GM18951 (cell line): ENCODE measurements around the gene LMBRD2.

Source experiments
- POLR2A ChIP-seq: IDR thresholded peaks from 4 replicates; pipeline ENCODE4 v1.6.1; 2011; ENCODE audit warnings: mild to moderate bottlenecking; ENCODE audit not compliant: insufficient read length, insufficient read depth; ENCODE audit errors: extremely low read depth
- in situ Hi-C: fragments of 300-500 bp; cut with MboI; formaldehyde crosslinking; loops from one replicate; pipeline ENCODE4 v1.12.0; 2022; ENCODE audit warnings: low sequenced_read_pairs, mixed read lengths, inconsistent platforms; ENCODE audit not compliant: unreplicated experiment

The LMBRD2 gene

DNA sequence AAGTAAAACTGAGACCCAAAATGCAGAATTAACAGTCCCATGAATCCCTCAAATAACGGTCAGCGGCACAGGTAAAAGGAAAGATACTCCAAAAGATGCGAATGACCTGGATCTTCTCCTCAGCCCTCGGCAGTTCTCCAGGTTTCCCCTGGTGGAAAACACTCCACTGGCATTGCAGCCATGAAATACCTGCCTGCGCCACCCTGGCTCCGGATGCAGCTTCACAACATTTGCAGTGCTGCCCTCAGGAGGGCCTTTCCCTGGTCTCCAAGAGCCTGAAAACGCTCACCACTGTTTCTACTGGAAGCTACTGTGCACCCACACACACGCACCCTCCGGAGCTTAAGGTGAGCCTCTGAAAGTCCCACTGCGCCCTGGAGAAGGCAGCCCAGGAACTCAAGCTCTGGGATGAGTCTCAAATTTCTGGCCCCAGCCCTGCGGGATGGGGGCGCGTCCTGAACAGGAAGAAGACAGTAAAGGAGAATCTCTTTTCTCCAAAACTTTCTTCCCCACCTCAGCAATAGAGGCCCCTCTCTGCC, 85.6 kb downstream of the LMBRD2 start:
- no peak for TF ChIP-seq POLR2A
- in situ Hi-C loops: no loop called here

DNA sequence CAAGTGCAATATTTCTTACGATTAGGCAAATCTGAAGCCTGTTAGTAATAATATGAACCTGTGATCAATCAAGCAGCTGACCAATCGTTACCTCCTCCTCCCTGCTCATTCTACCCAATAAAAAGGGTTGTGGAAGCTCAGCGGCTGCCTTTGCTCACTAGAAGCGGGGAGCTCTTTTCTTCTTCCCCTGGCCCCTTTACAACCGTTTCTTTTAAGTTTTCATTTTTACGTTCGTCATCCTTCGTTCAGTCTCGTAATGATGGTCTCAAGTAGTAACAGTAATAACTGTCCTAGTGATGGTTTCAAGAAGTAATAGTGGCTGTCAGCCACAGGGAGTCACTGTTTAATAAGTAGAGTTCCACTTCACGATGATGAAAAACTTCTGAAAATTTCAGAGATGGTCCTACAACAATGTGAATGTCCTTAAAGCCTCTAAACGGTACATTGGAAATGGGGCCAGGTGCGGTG, 91.2 kb downstream of the LMBRD2 start:
- in situ Hi-C loops: no loop called here
- TF ChIP-seq POLR2A: no peak

DNA sequence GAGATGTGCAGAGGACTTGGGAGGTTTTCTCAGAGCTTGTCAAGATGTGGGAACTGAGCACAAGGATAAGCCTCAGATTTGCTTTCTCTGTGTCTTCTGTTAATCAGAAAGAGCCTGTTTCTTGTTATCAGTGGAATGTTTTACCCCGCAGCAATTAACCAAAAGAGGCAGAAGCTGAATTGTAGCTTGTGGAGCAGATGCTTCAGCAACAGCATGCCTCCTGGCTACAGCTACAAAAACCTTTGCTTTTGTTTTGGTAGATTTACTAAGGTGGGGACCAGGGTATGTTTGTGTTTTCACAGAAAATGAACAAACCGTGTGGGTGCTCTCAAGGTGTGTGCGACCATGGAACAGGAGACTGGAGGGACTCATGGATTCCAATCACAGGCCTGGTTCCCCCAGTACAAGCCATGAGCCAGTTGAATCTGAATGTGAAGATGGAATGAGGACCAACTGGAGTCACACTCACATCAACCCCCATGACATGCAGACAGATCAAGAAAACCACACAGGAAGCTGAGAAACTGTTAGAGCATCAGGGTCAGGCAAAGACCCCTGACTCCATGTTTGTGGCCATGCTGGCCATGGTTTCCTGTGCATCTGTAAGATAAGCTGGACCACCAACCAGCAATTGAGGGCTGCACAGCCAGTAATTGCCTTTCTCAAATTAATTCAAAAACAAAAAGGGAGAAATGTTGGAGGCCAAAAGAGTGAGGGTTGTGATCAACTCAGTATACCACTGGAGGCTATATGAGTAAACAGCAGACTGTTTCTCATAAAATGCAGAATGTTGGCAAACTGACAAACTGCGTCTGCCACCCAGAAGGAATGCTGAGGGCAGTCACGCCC, 91.9 kb downstream of the LMBRD2 start:
- in situ Hi-C loops: no loop called here
- TF ChIP-seq POLR2A: no peak

DNA sequence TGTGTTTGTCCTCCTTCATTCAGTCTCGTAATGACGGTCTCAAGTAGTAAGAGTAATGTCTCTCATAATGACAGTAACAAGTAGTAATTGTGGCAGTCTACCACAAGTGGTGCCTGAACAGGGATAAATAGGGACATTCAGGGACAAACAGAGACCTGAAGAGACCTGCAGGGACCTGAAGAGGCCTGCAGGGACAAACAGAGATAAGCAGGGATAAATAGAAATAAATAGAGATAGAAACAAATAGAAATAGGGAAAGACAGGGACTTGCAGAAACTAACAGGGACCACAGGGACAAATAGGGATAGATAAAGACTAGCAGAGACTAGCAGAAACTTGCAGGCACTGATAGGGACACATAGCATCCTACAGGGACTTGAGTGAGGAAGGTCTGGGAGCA, 92.9 kb downstream of the LMBRD2 start:
- in situ Hi-C loops: no loop called here
- no peak for TF ChIP-seq POLR2A

DNA sequence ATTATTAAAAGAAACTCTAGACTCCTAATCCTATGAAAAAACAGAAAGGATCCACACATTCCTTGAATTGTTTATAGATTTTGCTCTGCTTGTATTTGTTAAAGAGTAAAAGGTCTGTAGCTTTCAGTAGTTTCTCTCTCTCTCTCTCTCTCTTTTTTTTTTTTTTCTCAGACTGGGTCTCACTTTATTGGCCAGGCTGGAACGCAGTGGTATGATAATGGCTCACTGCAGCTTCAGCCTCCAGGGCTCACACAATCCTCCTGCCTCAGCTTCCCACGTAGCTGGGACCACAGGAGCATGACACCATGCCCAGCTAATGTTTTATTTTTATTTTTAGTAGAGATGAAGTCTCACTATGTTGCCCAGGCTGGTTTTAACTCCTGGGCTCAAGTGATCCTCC, 94.3 kb downstream of the LMBRD2 start:
- in situ Hi-C loops: no loop called here

DNA sequence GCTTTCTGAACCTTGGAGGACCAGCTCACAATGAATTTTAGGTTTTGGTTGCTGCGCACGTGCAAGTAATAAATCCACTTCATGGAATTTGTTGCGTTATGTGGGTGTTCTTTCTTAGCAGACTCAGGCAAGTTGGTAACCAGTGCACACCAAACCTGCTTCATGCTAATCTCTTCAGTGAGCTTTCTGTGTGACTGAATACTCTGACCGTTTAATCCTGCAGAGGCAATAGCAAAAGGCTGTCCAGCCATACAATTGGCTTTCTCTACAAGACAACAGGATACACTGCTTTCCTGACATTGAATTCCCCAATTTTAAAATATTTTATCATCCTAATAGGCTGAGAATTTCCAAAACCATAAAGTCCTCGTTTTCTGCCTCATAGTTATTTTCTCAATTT, 95.3 kb downstream of the LMBRD2 start:
- in situ Hi-C loops: no loop called here
- TF ChIP-seq POLR2A: no peak

More for the DNA sequence above, 94.3 kb downstream of the LMBRD2 start:
- no peak for TF ChIP-seq POLR2A

DNA sequence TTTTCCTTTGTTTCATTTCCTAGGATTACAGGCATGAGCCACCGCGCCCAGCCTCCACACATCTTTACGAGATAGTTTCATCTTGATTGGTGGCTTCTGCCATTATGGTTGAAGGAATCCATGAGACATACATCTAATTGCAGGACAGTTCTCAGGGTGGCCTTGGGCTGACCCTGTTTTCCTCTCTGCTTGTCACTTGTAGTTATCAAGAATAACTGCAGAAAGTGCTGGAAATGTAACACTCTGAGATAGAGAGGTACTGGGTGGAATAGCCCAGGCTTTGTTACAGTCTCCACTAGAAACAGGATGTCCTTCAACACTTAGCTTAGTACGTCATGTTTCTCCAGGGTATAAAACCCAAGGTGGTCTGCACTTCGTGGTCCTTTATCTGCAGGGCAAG, 95.7 kb downstream of the LMBRD2 start:
- in situ Hi-C loops: no loop called here
- no peak for TF ChIP-seq POLR2A

DNA sequence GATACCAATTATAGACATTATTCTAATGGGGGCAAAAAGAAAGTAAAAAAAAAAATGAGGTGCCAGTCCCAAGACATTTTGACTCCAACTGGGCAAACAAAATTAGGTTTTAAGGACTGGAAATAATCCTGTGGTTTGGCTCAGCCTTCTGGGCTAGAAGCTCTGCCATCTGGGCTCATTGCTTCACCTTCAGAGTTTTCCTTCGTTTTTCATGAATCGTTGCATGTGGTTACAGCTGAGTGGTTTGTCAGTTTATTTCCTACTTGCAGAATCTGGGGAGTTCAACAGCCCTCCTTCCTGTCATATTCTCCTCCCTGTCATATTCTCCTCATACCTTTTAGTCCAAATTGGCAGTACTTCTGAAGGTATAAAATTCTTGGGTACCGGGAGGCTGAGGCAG, 97.0 kb downstream of the LMBRD2 start:
- no peak for TF ChIP-seq POLR2A
- in situ Hi-C loops: no loop called here

DNA sequence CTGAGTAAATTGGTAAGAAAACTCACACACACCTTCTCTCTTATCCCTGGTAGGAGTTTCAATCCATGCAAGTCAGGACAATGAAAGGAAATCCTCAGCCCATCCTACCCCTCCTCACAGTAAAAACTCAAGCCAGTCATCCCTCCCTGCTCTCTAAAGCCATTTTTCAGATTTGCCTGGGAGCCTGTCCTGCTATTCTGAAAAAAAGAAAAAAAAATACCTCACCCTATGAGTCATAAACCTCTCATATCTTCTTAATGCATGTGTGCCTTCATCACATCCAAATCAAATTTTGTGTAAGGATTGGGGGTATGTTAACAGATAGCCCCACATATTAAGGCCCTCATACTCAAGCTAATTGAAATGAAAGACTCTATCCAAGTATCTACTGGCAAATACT, 99.1 kb downstream of the LMBRD2 start:
- in situ Hi-C loops: no loop called here
- no peak for TF ChIP-seq POLR2A

DNA sequence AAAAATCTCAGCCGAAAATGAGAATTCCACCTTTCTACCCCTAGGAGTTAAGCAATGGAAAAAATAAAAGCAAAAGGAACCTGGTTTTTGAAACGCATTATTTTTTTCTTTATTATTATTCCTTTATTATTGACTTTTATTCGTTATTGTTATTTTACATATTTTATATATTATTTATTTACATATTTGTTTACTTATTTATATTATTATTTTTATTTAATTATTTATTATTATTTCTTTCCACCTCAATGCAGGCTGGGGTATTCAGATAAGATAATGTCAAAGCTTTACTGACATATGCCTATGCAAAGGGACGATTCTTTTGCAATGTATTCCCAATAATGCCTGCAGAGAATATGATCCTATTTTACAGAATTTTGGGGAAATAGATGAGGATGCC, 101.7 kb downstream of the LMBRD2 start:
- in situ Hi-C loops: no loop called here
- TF ChIP-seq POLR2A: no peak
